A549 (cell line): Measurements from ENCODE around the gene CIDEB. TPM values are rescaled to one million over a fixed set of nuclear protein-coding genes. Genes with fewer than 3 reads are reported as not detected.

Experiments
- ATAC-seq, 2 experiments: fragments of 200-7000 bp in 1 of 2; fragments of >200 bp in 1 of 2; cut with Nextera tagmentation in 1 of 2; cut with Tn5 transposase in 1 of 2; 3 replicates each; pipeline versions ENCODE4 v1.8.0 to v1.9.1; 2018 to 2020; ENCODE audit warnings: mild to moderate bottlenecking in 1 of 2, moderate library complexity in 1 of 2
- CTCF ChIA-PET: fragments of 300-600 bp; sonication (Branson Sonifier 250); formaldehyde crosslinking; extraction: SDS; loops from one replicate; lab custom pipeline; 2021; ENCODE audit warnings: antibody characterized with exemption, inconsistent platforms; lab: Yijun Ruan, JAX
- POLR2A ChIA-PET: fragments of 350-600 bp; formaldehyde crosslinking; extraction: SDS; loops from one replicate; lab custom pipeline; 2021; ENCODE audit warnings: antibody characterized with exemption, inconsistent platforms; lab: Yijun Ruan, JAX
- DNase-seq, 2 experiments: peaks; one replicate each; pipeline versions ENCODE4 v3.0.0 to v3.0.0-alpha.2; 2011 to 2016; ENCODE audit warnings: low read depth in 1 of 2, low spot score in 1 of 2
- FAIRE-seq: peaks from 2 replicates; lab custom pipeline; 2011; peaks lifted over from hg19 to GRCh38; lab: Jason Lieb, UNC
- H3K27ac ChIP-seq, 2 experiments: fragments of >200 bp; sonication (Bioruptor Twin); formaldehyde crosslinking; 3 replicates each; pipeline ENCODE4 v1.5.1; 2016 to 2017
- H3K4me1 ChIP-seq: fragments of >200 bp; sonication (Bioruptor Twin); formaldehyde crosslinking; 3 replicates; pipeline ENCODE4 v1.6.1; 2016
- H3K4me2 ChIP-seq: fragments of >200 bp; sonication (Bioruptor Twin); formaldehyde crosslinking; 3 replicates; pipeline ENCODE4 v1.6.1; 2016
- H3K4me3 ChIP-seq: fragments of >200 bp; sonication (Bioruptor Twin); formaldehyde crosslinking; 3 replicates; pipeline ENCODE4 v1.5.1; 2016
- H3K9me3 ChIP-seq: fragments of >200 bp; sonication (Bioruptor Twin); formaldehyde crosslinking; 3 replicates; pipeline ENCODE4 v1.6.1; 2016
- ATOH8 ChIP-seq: fragments of 250-450 bp; sonication (Bioruptor Pico); IDR thresholded peaks from 2 replicates; pipeline ENCODE4 v1.5.0; 2020; ENCODE audit warnings: low read depth, mild to moderate bottlenecking, moderate library complexity
- CBX8 ChIP-seq: fragments of 200-600 bp; sonication (generic); IDR thresholded peaks from 2 replicates; pipeline ENCODE4 v1.6.1; 2016
- CHD2 ChIP-seq: fragments of 150-350 bp; IDR thresholded peaks from 2 replicates; pipeline ENCODE4 v1.6.1; 2014; ENCODE audit warnings: low read length; ENCODE audit not compliant: partially characterized antibody
- CHD4 ChIP-seq: fragments of 200-600 bp; sonication (generic); IDR thresholded peaks from 2 replicates; pipeline ENCODE4 v1.6.1; 2016; ENCODE audit warnings: antibody characterized with exemption, mild to moderate bottlenecking, borderline replicate concordance
- FOSL2 ChIP-seq, 2 experiments: fragments of 450-650 bp in 1 of 2; fragments of >200 bp in 1 of 2; sonication (Bioruptor Twin) in 1 of 2; formaldehyde crosslinking; IDR thresholded peaks; 2 replicates each; pipeline versions ENCODE4 v1.5.0 to v1.6.1; 2016 to 2020; ENCODE audit warnings: mild to moderate bottlenecking in 1 of 2, moderate library complexity in 1 of 2
- FOXS1 ChIP-seq: fragments of 250-450 bp; sonication (Bioruptor Pico); IDR thresholded peaks from 2 replicates; pipeline ENCODE4 v1.5.0; 2020; ENCODE audit warnings: mild to moderate bottlenecking, moderate library complexity
- GATA3 ChIP-seq: IDR thresholded peaks from 2 replicates; pipeline ENCODE4 v1.6.1; 2012; ENCODE audit warnings: borderline replicate concordance
- HOXA7 ChIP-seq: fragments of 250-450 bp; sonication (Bioruptor Pico); IDR thresholded peaks from 2 replicates; pipeline ENCODE4 v1.5.0; 2020; ENCODE audit warnings: mild to moderate bottlenecking, moderate library complexity
- HOXB13 ChIP-seq: fragments of 250-450 bp; sonication (Bioruptor Pico); IDR thresholded peaks from 2 replicates; pipeline ENCODE4 v1.5.0; 2020; ENCODE audit warnings: low read depth, mild to moderate bottlenecking, moderate library complexity
- JUN ChIP-seq, 2 experiments: fragments of >200 bp; sonication (Bioruptor Twin); formaldehyde crosslinking; IDR thresholded peaks; 2 replicates in 1 of 2; 3 replicates in 1 of 2; pipeline ENCODE4 v1.6.1; 2016 to 2017
- KDM1A ChIP-seq: fragments of 200-600 bp; sonication (generic); IDR thresholded peaks from 2 replicates; pipeline ENCODE4 v1.6.1; 2016; ENCODE audit warnings: low read depth, mild to moderate bottlenecking
- MAZ ChIP-seq: fragments of 150-350 bp; IDR thresholded peaks from 2 replicates; pipeline ENCODE4 v1.6.1; 2014; ENCODE audit warnings: antibody characterized with exemption, low read depth, low read length, borderline replicate concordance
- NPAS2 ChIP-seq: fragments of 250-450 bp; sonication (Bioruptor Pico); IDR thresholded peaks from 2 replicates; pipeline ENCODE4 v1.8.0; 2022; ENCODE audit warnings: mild to moderate bottlenecking, moderate library complexity, borderline replicate concordance
- NR3C1 ChIP-seq: fragments of >200 bp; sonication (Bioruptor Twin); formaldehyde crosslinking; IDR thresholded peaks from 3 replicates; pipeline ENCODE4 v1.6.1; 2017
- PBX3 ChIP-seq: IDR thresholded peaks from 2 replicates; pipeline ENCODE4 v1.6.1; 2012
- POLR2A ChIP-seq: IDR thresholded peaks from 2 replicates; pipeline ENCODE4 v1.6.1; 2012; ENCODE audit warnings: mild to moderate bottlenecking, low read length
- RAD21 ChIP-seq, 2 experiments: fragments of >200 bp in 1 of 2; sonication (Bioruptor Twin) in 1 of 2; formaldehyde crosslinking in 1 of 2; IDR thresholded peaks in 1 of 2; conservative IDR thresholded peaks in 1 of 2; 2 replicates in 1 of 2; 3 replicates in 1 of 2; pipeline ENCODE4 v1.6.1; 2012 to 2018; ENCODE audit warnings: inconsistent platforms in 1 of 2
- RNF2 ChIP-seq: fragments of 200-600 bp; sonication (generic); IDR thresholded peaks from 2 replicates; pipeline ENCODE4 v1.6.1; 2016; ENCODE audit warnings: low read depth, mild to moderate bottlenecking, antibody characterized with exemption, moderate library complexity, borderline replicate concordance
- TFCP2L1 ChIP-seq: fragments of 250-450 bp; sonication (Bioruptor Pico); IDR thresholded peaks from 2 replicates; pipeline ENCODE4 v1.5.0; 2021; ENCODE audit warnings: mild to moderate bottlenecking
- TP53 ChIP-seq: fragments of 250-450 bp; sonication (Bioruptor Pico); IDR thresholded peaks from 2 replicates; pipeline ENCODE4 v1.5.0; 2021; ENCODE audit warnings: mild to moderate bottlenecking, moderate library complexity
- USF2 ChIP-seq: fragments of 450-650 bp; IDR thresholded peaks from 2 replicates; pipeline ENCODE4 v1.6.1; 2014; ENCODE audit warnings: antibody characterized with exemption
- ZNF302 ChIP-seq: fragments of 250-450 bp; sonication (Bioruptor Pico); IDR thresholded peaks from 2 replicates; pipeline ENCODE4 v1.9.0; 2021; ENCODE audit warnings: inconsistent platforms, mild to moderate bottlenecking, moderate library complexity
- WGBS: methylation state at CpG from one replicate; pipeline ENCODE4 v1.1.6; 2017; ENCODE audit errors: missing lambda C conversion rate; 5-methylcytosine and 5-hydroxymethylcytosine counted together
- polyA plus RNA-seq, 4 experiments: library from polyadenylated mRNA; depleted of rRNA in 3 of 4; stranded (reverse); fragments of >200 nt; fragmentation: RNase III in 1 of 4; extraction: RNeasy Plus Mini Kit Qiagen cat#74134 plus additional on column Dnase treatment in 1 of 4; gene quantifications; 2 replicates in 3 of 4; 3 replicates in 1 of 4; pipeline ENCODE4 v1.2.3, GENCODE V29; 2011 to 2017

CIDEB gene
- polyA plus RNA-seq, 2 of the 4 experiments (the other 2 are of a cell fraction) = 0.31 to 0.79 TPM

DNA sequence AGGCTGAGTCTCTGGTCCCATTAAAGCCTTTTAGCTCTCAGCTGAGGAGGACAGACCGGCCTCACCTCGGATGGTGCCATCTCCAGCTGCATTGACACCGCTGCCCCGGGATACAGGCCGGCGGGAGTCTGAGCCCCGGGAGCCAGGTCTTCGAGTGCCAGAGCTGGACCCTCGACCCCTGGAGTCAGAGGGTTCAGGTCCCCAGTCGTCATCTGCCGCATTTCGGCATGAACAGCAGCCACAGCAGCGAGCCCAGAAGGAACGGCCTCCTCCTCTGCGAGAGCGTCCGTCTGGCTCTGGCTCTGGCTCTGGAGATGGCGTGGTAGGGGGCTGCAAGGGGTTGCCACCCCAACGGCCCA is 45.8 kb downstream of the CIDEB start:
- POLR2A ChIA-PET = interaction anchor here (2.0 kb wide), 1 partner anchor 9 kb away, joined by 12 read pairs; the partner anchor contains the start of gene RABGGTA
- Histone ChIP-seq H3K4me1 (peaks cover 8% of the 10 kb centered on the region), H3K9me3 (no peaks in the 10 kb centered on the region), H3K4me2 (no peak overlapping the region), H3K27ac (no peak overlapping the region), H3K4me3 (no peak overlapping the region)
- DNase-seq (no peak), ATAC-seq (no peak), FAIRE-seq (no peak)
- TF ChIP-seq NPAS2 (CRISPR knock-in tag) (no peak), GATA3 (no peak), POLR2A (no peak), NR3C1 (no peak), MAZ (no peak), ATOH8 (CRISPR knock-in tag) (no peak), TP53 (CRISPR knock-in tag) (no peak), RNF2 (no peak), FOXS1 (CRISPR knock-in tag) (no peak), RAD21 (conservative IDR thresholded peaks at IDR 0.05 in 1 of 2, IDR thresholded peaks at IDR 0.05 in 1 of 2) (no peak)
- WGBS = 83% methylated on average over 12 of the region's 19 CpGs
- CTCF ChIA-PET = interaction anchor here (1.3 to 34.0 kb wide), 6 partner anchors 9 to 41 kb away, joined by 4 to 469 read pairs (median 8); partner anchors contain the start of genes CIDEB, DHRS1, LTB4R and LTB4R2

GRCh38 chr14:24261256-24261968 is 46.4 kb downstream of the CIDEB start:
- TF ChIP-seq JUN (IDR thresholded peaks at IDR 0.05) = no peak
- no peak for TF ChIP-seq CHD4
- no peak for TF ChIP-seq HOXA7
- no peak for TF ChIP-seq PBX3
- TF ChIP-seq KDM1A = no peak
- no peak for TF ChIP-seq CBX8
- TF ChIP-seq FOSL2 (IDR thresholded peaks at IDR 0.05) = no peak
- no peak for TF ChIP-seq FOSL2 (CRISPR knock-in tag; IDR thresholded peaks at IDR 0.05)
- TF ChIP-seq HOXB13 (CRISPR knock-in tag) = no peak
- no peak for TF ChIP-seq ZNF302
- TF ChIP-seq TFCP2L1 (CRISPR knock-in tag) = no peak
- TF ChIP-seq CHD2 = no peak
- TF ChIP-seq USF2 = no peak
- Histone ChIP-seq H3K4me2 (no peak overlapping the region), H3K4me3 (no peak overlapping the region), H3K4me1 (peaks cover 8% of the 10 kb centered on the region), H3K27ac (no peak overlapping the region), H3K9me3 (no peaks in the 10 kb centered on the region)
- DNase-seq = no peak
- no peak for ATAC-seq
- FAIRE-seq = no peak
- 87% methylated on average over 20 of the region's 20 CpGs for WGBS
- POLR2A ChIA-PET = interaction anchor here (2.0 kb wide), 1 partner anchor 10 kb away, joined by 12 read pairs; the partner anchor contains the start of gene RABGGTA
- CTCF ChIA-PET = interaction anchor here (1.0 to 34.0 kb wide), 7 partner anchors 8 to 48 kb away, joined by 3 to 469 read pairs (median 4); partner anchors contain the start of genes CHMP4A, CIDEB, DHRS1 and LTB4R
